Measurements from ENCODE around the gene TIMM10.

GRCh38 chr11:57542582-57542981 is 12.0 kb upstream of the TIMM10 start:
- TF ChIP-seq CTCF (IDR thresholded peaks at IDR 0.05) (no peak), POLR2A (IDR thresholded peaks at IDR 0.05) (no peak), POLR2AphosphoS5 (IDR thresholded peaks at IDR 0.05) (no peak)

All from breast epithelium (tissue), 3 donors.